Muscle layer of colon (tissue), 2 donors: ENCODE results near the gene KIF1C.

Source experiments
- H3K27ac ChIP-seq: one replicate; pipeline ENCODE4 v1.7.0; 2013; ENCODE audit warnings: low read depth, mild to moderate bottlenecking, low read length, moderate library complexity
- H3K27me3 ChIP-seq, 2 donors: one replicate each; pipeline ENCODE4 v1.7.0; 2013; ENCODE audit warnings: low read length in 2 of 2, mild to moderate bottlenecking in 2 of 2; ENCODE audit not compliant: insufficient read depth in 2 of 2, control insufficient read depth in 1 of 2
- H3K36me3 ChIP-seq: one replicate; pipeline ENCODE4 v1.7.0; 2013; ENCODE audit warnings: mild to moderate bottlenecking, low read length; ENCODE audit not compliant: insufficient read depth
- H3K4me1 ChIP-seq: one replicate; pipeline ENCODE4 v1.7.0; 2013; ENCODE audit warnings: mild to moderate bottlenecking, low read length; ENCODE audit not compliant: insufficient read depth
- H3K4me3 ChIP-seq, 2 donors: one replicate each; pipeline ENCODE4 v1.7.0; 2013; ENCODE audit warnings: low read length in 2 of 2, low read depth in 1 of 2, mild to moderate bottlenecking in 1 of 2, moderate library complexity in 1 of 2
- H3K9ac ChIP-seq: one replicate; pipeline ENCODE4 v1.7.0; 2013; ENCODE audit warnings: low read length
- H3K9me3 ChIP-seq: one replicate; pipeline ENCODE4 v1.7.0; 2013; ENCODE audit warnings: mild to moderate bottlenecking, low read length
- donor health status: abdominal sarcoma.
- donor health status: Adenocarcinoma of cecum.

KIF1C gene

GRCh38 chr17:4971826-4972225, 25.9 kb upstream of the KIF1C start:
- peak overlapping the region; percentile 43 for H3K27ac ChIP-seq
- no peaks in the 10 kb centered on the region for H3K27me3 ChIP-seq
- H3K9me3 ChIP-seq, result no peaks in the 10 kb centered on the region
- H3K4me3 ChIP-seq, result no peak overlapping the region
- H3K9ac ChIP-seq, result no peak overlapping the region
- peaks cover 64% of the 10 kb centered on the region for H3K36me3 ChIP-seq
- H3K4me1 ChIP-seq, result peaks cover 20% of the 10 kb centered on the region

DNA sequence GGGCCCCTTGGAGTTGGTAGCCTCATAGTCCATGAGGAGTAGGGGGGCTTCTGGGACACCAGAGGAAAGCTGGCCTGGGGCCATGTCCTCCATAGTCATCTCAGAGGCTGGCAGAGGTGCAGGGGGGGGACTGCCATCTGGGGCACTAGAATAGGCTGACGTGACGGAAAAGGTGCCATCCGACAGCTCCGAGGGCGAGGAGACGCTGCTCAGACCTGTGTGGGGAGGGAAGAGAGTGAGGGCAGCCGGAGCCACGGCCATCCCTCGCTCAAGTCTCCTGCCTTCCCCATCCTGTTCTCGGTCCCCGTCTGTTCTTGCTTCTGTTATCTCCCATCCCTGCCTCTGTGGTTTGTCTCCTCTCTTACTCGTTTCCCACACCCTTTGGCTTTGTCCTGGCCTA, 25.4 kb upstream of the KIF1C start:
- Histone ChIP-seq H3K9me3 (no peaks in the 10 kb centered on the region), H3K27ac (peak overlapping the region; percentile 43), H3K36me3 (peaks cover 69% of the 10 kb centered on the region), H3K9ac (no peak overlapping the region), H3K27me3 (no peaks in the 10 kb centered on the region), H3K4me3 (no peak overlapping the region), H3K4me1 (peaks cover 20% of the 10 kb centered on the region)

DNA sequence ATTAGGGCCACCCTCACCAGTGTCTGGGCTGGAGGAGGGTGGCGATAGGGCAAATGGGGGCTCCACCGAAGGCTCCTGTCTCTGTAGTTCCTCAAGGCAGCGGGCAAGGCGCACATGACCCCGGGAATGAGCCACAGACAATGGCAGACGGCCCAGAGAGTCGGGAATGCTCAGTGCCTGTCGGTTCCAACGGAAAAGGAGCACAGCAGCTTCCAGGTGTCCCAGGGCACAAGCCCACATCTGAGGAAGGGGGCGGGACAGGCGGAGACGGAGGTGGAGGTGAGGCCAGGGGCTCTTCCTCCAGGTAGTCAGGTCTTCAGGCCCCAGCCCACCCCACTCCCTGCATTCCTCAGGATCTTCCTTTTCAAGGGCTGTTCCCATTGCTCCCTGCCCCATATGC, 25.0 kb upstream of the KIF1C start:
- Histone ChIP-seq H3K27ac (peak overlapping the region; percentile 8), H3K9ac (no peak overlapping the region), H3K36me3 (peaks cover 73% of the 10 kb centered on the region), H3K4me1 (peaks cover 20% of the 10 kb centered on the region), H3K9me3 (no peaks in the 10 kb centered on the region), H3K4me3 (no peak overlapping the region), H3K27me3 (no peaks in the 10 kb centered on the region)

DNA sequence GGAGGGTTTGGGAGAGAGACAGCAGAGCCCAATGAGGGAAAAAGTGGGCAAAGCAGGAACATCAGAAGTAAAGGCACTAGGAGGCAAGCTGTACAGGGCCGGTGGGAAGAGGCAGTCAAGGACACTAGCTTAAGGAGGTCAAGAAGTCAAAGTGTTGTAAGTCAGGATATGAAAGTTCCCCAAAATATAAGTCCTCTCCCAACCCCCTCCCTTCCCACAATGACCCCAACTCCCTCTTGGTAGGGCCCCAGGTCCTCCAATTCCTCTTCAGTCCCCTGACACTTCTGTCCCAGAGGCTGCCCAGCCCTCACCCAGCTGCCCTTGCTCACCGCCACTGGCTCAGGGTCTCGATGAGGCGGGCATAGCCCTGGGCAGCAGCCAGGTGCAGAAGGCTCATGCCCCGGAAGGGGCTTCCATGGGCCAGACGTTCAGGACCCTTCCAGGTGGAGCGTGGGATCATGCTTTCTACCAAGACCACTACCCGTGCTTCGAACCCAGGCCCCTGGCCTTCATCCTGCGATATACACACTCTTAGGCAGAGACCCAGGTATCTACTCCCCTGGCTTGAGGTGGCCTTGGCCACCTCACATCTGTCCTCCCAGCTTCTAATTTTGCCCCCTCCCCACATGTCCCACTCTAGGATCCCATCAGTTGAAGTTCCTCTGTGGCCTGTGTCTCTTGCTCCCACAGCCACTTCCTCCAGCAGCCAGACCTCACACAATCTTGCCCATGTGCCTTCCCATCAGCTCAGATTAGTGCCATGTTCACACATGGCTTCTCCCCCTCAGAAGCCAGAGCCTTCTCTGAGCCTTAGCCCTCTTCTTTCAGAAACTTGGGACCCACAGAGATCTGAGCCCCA, 24.3 kb upstream of the KIF1C start:
- Histone ChIP-seq H3K27ac (no peak overlapping the region), H3K36me3 (peaks cover 81% of the 10 kb centered on the region), H3K9ac (no peak overlapping the region), H3K27me3 (no peaks in the 10 kb centered on the region), H3K9me3 (no peaks in the 10 kb centered on the region), H3K4me3 (no peak overlapping the region), H3K4me1 (peaks cover 15% of the 10 kb centered on the region)

GRCh38 chr17:4974115-4974670, 23.6 kb upstream of the KIF1C start:
- H3K9me3 ChIP-seq, result no peaks in the 10 kb centered on the region
- no peak overlapping the region for H3K27ac ChIP-seq
- peaks cover 8% of the 10 kb centered on the region for H3K4me1 ChIP-seq
- H3K36me3 ChIP-seq, result peaks cover 86% of the 10 kb centered on the region
- no peaks in the 10 kb centered on the region for H3K27me3 ChIP-seq
- no peak overlapping the region for H3K9ac ChIP-seq
- H3K4me3 ChIP-seq, result no peak overlapping the region

- peaks cover 9% of the 10 kb centered on the region for H3K4me1 ChIP-seq
- H3K4me3 ChIP-seq, result no peak overlapping the region
- no peak overlapping the region for H3K27ac ChIP-seq
- H3K36me3 ChIP-seq, result peaks cover 68% of the 10 kb centered on the region
- no peaks in the 10 kb centered on the region for H3K27me3 ChIP-seq
- no peak overlapping the region for H3K9ac ChIP-seq
- H3K9me3 ChIP-seq, result no peaks in the 10 kb centered on the region
Measured at GRCh38 chr17:4978726-4979125, 19.0 kb upstream of the KIF1C start.

- peaks cover 48% of the 10 kb centered on the region for H3K36me3 ChIP-seq
- no peaks in the 10 kb centered on the region for H3K9me3 ChIP-seq
- H3K9ac ChIP-seq, result no peak overlapping the region
- H3K27me3 ChIP-seq, result no peaks in the 10 kb centered on the region
- H3K27ac ChIP-seq, result no peak overlapping the region
- peaks cover 9% of the 10 kb centered on the region for H3K4me1 ChIP-seq
- no peak overlapping the region for H3K4me3 ChIP-seq
Measured at GRCh38 chr17:4980644-4981216, 17.0 kb upstream of the KIF1C start.

DNA sequence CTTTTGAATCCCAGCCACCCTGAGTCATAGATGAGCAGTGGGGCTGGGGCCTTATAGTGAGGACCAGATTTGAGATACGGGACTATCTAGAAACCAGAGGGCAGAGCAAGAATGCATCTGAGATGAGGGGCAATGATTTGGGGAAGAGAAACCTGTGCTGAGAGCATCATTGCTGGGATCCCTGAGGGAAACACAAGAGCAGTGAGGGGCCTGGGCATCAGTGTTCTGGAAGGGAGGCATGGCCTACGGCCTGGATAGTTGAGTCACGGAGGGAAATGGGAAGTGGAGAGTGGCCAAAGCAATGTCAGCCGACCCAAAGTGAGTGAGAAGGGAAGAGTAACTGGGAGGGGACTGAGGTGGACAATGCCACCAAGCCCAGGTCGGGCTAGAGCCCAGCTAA, 15.4 kb upstream of the KIF1C start:
- no peak overlapping the region for H3K27ac ChIP-seq
- H3K4me1 ChIP-seq, result peaks cover 18% of the 10 kb centered on the region
- H3K27me3 ChIP-seq, result no peaks in the 10 kb centered on the region
- no peak overlapping the region for H3K9ac ChIP-seq
- H3K4me3 ChIP-seq, result no peak overlapping the region
- H3K36me3 ChIP-seq, result peaks cover 39% of the 10 kb centered on the region
- no peaks in the 10 kb centered on the region for H3K9me3 ChIP-seq

DNA sequence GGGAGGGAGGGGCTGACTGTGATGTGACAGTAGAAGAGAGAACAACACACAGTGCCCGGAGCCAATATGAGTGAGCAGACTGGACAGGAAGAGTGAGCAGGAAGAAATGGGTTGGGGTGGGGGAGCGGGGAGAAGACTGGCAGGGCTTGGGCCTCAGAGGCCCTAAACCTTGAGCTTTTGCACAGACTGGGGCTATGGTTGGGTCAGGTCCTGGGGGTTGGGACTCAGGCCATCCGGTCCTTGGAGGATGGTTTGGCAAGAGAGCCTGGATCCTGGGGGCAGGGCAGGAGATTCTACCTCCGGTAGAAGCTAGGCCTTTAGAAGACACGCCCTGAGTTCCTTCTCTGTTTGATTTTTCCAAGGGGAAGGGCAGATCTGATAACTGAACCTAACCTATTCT, 11.3 kb upstream of the KIF1C start:
- Histone ChIP-seq H3K4me3 (peak overlapping the region; percentile 89 to 93), H3K36me3 (peaks cover 13% of the 10 kb centered on the region), H3K4me1 (peaks cover 21% of the 10 kb centered on the region), H3K9ac (peak overlapping the region; percentile 98), H3K9me3 (no peaks in the 10 kb centered on the region), H3K27ac (peak overlapping the region; percentile 73), H3K27me3 (no peaks in the 10 kb centered on the region)

- peaks cover 8% of the 10 kb centered on the region for H3K36me3 ChIP-seq
- H3K9ac ChIP-seq, result peak within 1 kb of the TSS; percentile 98
- H3K4me3 ChIP-seq, result peak within 1 kb of the TSS; percentile 89 to 93
- H3K9me3 ChIP-seq, result no peaks in the 10 kb centered on the region
- no peaks in the 10 kb centered on the region for H3K27me3 ChIP-seq
- peak within 1 kb of the TSS; percentile 73 for H3K27ac ChIP-seq
- peaks cover 21% of the 10 kb centered on the region for H3K4me1 ChIP-seq
Measured at GRCh38 chr17:4986951-4987766, 10.6 kb upstream of the KIF1C start, which contains the start of gene CAMTA2. TSS of gene CAMTA2 (minus strand) at chr17:4987675. CDS start at chr17:4986222, 1,453 bp downstream.
